Right lobe of liver (tissue), 4 donors: ENCODE measurements around the gene DIPK2B.

Source experiments
- POLR2A ChIP-seq: fragments of 450-650 bp; IDR thresholded peaks from one replicate; pipeline ENCODE4 v1.6.1; 2017; ENCODE audit warnings: antibody characterized with exemption, mild to moderate bottlenecking
- TF ChIP-seq, protein P1 (sequence below), 4 donors: fragments of 200-600 bp in 3 of 4; fragments of 450-650 bp in 1 of 4; IDR thresholded peaks; one replicate each; pipeline versions ENCODE4 v1.5.1 to v1.8.0; 2016 to 2022; ENCODE audit warnings: antibody characterized with exemption in 4 of 4, mild to moderate bottlenecking in 2 of 4
- donor health status: DM: no; HTN: no; CAD: no.
- donor health status: DM: no; HTN: no; CAD: no.
- donor health status: DM: no; HTN: yes; CAD: no.

DNA sequence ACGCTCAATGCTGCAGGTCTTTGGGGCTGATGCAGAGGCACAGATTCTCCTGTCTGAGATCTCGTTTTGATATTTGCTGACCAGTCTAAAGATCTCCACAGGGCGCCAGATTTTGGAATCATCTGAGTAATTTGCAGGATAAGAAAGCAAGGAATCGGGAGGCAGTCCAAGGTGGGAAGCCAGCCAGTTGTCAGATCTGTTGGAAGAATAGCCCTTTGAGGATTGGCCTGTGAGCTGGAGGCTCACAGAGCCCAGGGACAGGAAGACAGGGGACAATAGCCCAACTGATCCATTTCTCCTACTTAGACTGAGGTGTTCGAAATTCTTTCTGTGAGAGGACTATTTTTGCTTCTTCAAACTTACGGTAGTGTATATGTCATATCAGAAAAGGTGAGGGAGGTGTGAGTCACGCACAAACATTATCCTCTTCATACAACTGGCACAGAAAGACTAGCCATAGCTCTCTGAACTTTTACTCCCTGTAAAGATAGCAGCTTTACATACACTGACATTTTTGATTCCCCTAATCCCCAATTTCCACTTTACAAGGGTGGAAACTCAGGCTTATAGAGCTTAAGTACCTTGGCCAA is 8.8 kb downstream of the DIPK2B start:
- TF ChIP-seq, protein P1, sequence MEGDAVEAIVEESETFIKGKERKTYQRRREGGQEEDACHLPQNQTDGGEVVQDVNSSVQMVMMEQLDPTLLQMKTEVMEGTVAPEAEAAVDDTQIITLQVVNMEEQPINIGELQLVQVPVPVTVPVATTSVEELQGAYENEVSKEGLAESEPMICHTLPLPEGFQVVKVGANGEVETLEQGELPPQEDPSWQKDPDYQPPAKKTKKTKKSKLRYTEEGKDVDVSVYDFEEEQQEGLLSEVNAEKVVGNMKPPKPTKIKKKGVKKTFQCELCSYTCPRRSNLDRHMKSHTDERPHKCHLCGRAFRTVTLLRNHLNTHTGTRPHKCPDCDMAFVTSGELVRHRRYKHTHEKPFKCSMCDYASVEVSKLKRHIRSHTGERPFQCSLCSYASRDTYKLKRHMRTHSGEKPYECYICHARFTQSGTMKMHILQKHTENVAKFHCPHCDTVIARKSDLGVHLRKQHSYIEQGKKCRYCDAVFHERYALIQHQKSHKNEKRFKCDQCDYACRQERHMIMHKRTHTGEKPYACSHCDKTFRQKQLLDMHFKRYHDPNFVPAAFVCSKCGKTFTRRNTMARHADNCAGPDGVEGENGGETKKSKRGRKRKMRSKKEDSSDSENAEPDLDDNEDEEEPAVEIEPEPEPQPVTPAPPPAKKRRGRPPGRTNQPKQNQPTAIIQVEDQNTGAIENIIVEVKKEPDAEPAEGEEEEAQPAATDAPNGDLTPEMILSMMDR (IDR thresholded peaks at IDR 0.05) = no peak
- TF ChIP-seq POLR2A = no peak
